ENCODE results near the gene SRSF6.
"Not testable (repeated sequence)": the region's sequence is repeated elsewhere in the genome, so short reads cannot be mapped to it uniquely, and the experiment has no call there.

Gene SRSF6

GRCh38 chr20:43477193-43477592, 19.5 kb downstream of the SRSF6 start:
- no peak for DNase-seq (ENCODE audit: low spot score)

GRCh38 chr20:43477619-43478018, 19.9 kb downstream of the SRSF6 start:
- no peak for DNase-seq (ENCODE audit: low spot score)

- no peak for DNase-seq (ENCODE audit: low spot score)
Observed at GRCh38 chr20:43490038-43490437, 32.3 kb downstream of the SRSF6 start.

GRCh38 chr20:43492101-43492500, 34.4 kb downstream of the SRSF6 start:
- no peak for DNase-seq (ENCODE audit: low spot score)

GRCh38 chr20:43495388-43495787, 37.7 kb downstream of the SRSF6 start:
- DNase-seq (ENCODE audit: low spot score) = no peak

- DNase-seq (ENCODE audit: low spot score) = not testable (repeated sequence)
Observed at GRCh38 chr20:43502021-43502420, 44.3 kb downstream of the SRSF6 start.

- no peak for DNase-seq (ENCODE audit: low spot score)
Observed at GRCh38 chr20:43506238-43506637, 48.5 kb downstream of the SRSF6 start.

GRCh38 chr20:43507150-43508080, 49.7 kb downstream of the SRSF6 start, which contains the start of gene L3MBTL1:
TSS of gene L3MBTL1 (plus strand) at chr20:43507697. CDS start at chr20:43513504, 5,807 bp downstream.
- DNase-seq (ENCODE audit: low spot score) = no peak

- no peak for DNase-seq (ENCODE audit: low spot score)
Observed at GRCh38 chr20:43508106-43508505, 50.4 kb downstream of the SRSF6 start.

GRCh38 chr20:43508604-43509040, 50.9 kb downstream of the SRSF6 start:
- DNase-seq (ENCODE audit: low spot score) = no peak

- no peak for DNase-seq (ENCODE audit: low spot score)
Observed at GRCh38 chr20:43511879-43512278, 54.2 kb downstream of the SRSF6 start.

- no peak for DNase-seq (ENCODE audit: low spot score)
Observed at GRCh38 chr20:43513372-43513930, 55.8 kb downstream of the SRSF6 start.
